Head of caudate nucleus (tissue), 42 donors: ENCODE measurements around the gene SMNDC1.
A peak's percentile ranks its signal among the peaks of the same experiment; 100 is the strongest.
"Not testable (repeated sequence)": the region's sequence is repeated elsewhere in the genome, so short reads cannot be mapped to it uniquely, and the experiment has no call there.

Experiments
- DNase-seq, 42 donors: peaks; one replicate each; pipeline versions ENCODE4 v3.0.0 to v3.0.0-alpha.2; 2020 to 2021; ENCODE audit warnings: mixed read lengths in 7 of 42
- intact Hi-C: fragments of 100-400 bp; cut with DNase I; formaldehyde crosslinking; loops from one replicate; pipeline ENCODE4 v1.15.0; 2022

Gene SMNDC1

GRCh38 chr10:110331226-110331795 lies 26.6 kb upstream of the SMNDC1 start:
- intact Hi-C loops, DNase-seq: not testable (repeated sequence)

DNA sequence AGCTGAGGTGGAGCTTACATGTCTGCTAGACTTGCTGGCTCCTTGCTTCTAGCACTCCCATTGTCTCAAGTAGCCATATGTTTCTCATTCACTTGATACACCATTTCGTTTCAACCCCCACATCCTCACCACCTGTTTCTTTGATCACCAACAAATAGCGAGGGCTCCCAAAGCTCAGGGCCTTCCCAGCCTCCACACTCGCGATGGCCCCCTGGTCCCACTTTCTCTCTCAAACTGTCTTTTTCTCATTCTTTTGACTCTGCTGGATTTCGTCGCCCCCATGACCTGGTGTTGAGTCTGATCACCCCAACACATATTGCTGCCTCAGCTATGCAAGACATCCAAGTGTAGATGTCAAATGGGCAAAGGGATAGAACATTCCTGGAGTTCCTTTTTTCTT lies 26.0 kb upstream of the SMNDC1 start:
- DNase-seq, result no peak
- intact Hi-C loops, result no loop called here

- intact Hi-C loops, result no loop called here
- no peak for DNase-seq
Observed at GRCh38 chr10:110327262-110327914, 22.7 kb upstream of the SMNDC1 start.

GRCh38 chr10:110326351-110327032 lies 21.8 kb upstream of the SMNDC1 start:
- no peak for DNase-seq
- intact Hi-C loops, result no loop called here

GRCh38 chr10:110324805-110325280 lies 20.1 kb upstream of the SMNDC1 start:
- intact Hi-C loops, result no loop called here
- no peak for DNase-seq

DNA sequence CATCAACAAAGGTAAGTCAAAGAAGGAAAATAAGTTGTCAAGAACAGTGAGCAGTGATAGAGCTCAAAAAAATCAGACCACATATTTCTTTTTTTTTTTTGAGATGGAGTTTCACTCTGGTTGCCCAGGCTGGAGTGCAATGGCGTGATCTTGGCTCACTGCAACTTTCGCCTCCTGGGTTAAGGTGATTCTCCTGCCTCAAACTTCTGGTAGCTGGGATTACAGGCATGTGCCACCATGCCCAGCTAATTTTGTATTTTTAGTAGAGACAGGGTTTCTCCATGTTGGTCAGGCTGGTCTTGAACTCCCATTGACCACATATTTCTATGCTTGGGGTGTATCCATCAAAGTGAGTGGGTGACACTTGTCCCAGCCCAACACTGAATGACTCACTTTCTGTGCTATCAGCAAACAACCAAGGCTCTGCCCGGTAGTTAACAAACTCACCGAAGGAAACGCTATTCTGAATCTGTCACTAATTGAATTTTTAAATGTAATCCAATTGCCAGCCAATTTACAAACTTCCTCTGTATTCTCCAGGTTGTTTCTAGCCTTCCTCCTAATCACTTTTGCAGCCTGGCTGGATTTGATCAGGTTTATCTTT lies 19.6 kb upstream of the SMNDC1 start:
- DNase-seq, result no peak
- intact Hi-C loops, result no loop called here

GRCh38 chr10:110323503-110323902 lies 18.8 kb upstream of the SMNDC1 start:
- DNase-seq, result peak in 4 of 42 donors; percentile 3 to 42 (median 25)
- intact Hi-C loops, result no loop called here

GRCh38 chr10:110321869-110322620 lies 17.3 kb upstream of the SMNDC1 start:
- DNase-seq, result no peak

GRCh38 chr10:110317866-110318850 lies 13.4 kb upstream of the SMNDC1 start:
- DNase-seq, result no peak
- intact Hi-C loops, result no loop called here

More at GRCh38 chr10:110321869-110322620, 17.3 kb upstream of the SMNDC1 start:
- intact Hi-C loops, result no loop called here

DNA sequence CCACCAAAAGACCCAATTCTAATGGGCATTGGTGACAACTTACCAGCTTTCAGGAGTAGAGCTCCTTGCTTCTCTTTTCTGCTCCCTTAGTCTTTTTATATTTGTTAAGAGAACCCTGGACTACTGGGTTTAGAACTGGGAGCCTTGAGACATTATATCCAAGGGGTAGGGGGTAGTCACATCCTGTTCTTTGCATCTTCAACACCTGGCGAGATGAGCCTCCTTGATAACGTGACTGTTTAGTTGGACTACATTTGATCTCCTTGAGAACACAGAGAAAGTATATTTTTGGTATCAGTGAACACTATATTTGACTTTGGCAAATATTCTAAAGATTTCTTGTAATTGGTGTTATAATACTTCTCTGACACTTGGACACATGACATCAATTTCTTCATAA lies 9.0 kb upstream of the SMNDC1 start:
- intact Hi-C loops, result loop anchor here (5.0 kb wide), 1 partner anchor 239 kb away; no protein-coding TSS in a partner anchor
- DNase-seq, result no peak

DNA sequence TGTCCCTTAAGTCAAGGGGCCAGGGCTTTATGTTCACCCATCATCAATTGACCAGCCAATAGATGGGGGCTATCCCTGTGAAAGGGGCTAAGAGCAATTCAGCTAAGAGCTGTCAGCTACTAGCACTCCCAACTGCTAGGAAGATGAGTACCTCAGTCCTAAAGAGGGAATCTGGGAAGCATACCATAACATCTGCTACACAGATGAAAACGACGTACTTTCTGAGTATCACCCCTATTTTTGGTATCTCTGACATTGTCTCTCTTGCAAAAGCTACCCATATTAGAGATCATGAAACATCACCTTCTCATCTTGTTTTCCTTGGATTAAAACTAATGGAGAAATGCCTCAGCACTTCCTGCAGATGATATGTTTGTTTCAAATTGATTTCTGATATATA lies 7.5 kb upstream of the SMNDC1 start:
- intact Hi-C loops, result loop anchor here (5.0 kb wide), 1 partner anchor 240 kb away; no protein-coding TSS in a partner anchor
- DNase-seq, result no peak

DNA sequence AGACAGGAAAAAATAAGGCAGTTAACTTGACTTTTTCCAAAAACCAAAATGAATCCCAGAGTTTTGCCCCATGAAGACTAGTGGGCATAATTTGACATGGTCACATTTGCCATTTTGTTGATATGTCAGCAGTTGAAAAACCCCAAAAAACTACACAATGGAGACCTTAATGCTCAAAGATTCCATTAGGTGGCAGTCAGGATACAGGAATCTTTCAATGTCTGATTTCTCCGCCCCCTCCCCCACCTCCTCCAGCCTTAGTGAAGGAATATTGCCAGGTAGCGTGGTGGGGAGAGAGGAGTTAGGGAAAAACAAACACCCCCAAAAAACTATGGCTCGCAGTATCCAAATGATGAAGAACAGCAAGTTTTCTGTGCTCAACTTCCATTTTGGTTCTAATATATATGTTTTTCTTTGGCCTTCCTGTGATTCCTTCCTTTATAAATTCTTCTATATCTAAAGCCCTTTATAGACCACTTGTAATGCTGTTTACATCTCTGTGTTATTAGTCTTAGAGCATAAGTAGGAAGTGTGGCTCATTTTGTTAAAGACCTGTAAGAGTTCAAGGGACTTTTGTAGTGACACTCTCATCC lies 6.7 kb upstream of the SMNDC1 start:
- DNase-seq, result peak in 31 of 42 donors; percentile 18 to 75 (median 37)
- intact Hi-C loops, result loop anchor here (5.0 kb wide), 1 partner anchor 241 kb away; no protein-coding TSS in a partner anchor

- intact Hi-C loops, result loop anchor here (5.0 kb wide), 1 partner anchor 242 kb away; no protein-coding TSS in a partner anchor
- no peak for DNase-seq
Observed at GRCh38 chr10:110310741-110311140, 6.0 kb upstream of the SMNDC1 start.

- intact Hi-C loops, result loop anchor here (10.0 kb wide), 1 partner anchor 173 kb away; no protein-coding TSS in a partner anchor
- DNase-seq, result no peak
Observed at GRCh38 chr10:110307805-110308204, 3.1 kb upstream of the SMNDC1 start.

DNA sequence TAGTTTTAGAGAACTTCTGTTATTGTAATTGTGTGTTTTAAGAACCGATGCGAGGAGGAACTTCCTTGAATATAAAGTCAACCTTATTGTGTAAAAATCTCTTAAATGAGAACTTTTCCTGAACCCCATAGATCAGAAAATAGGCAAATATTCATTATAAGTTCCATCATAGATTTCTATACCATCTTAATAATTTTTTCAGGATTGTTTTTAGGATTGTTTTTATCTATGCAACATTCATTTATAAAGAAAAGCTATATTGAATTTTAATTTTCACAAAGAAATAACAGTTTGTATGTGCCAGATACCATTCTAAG lies 1.7 kb upstream of the SMNDC1 start:
- DNase-seq, result no peak
- intact Hi-C loops, result loop anchor here (10.0 kb wide), 1 partner anchor 172 kb away; no protein-coding TSS in a partner anchor

- intact Hi-C loops, result loop anchor here (10.0 kb wide), 1 partner anchor 171 kb away; no protein-coding TSS in a partner anchor
- DNase-seq, result peak in 24 of 42 donors; percentile 30 to 73 (median 49)
Observed at GRCh38 chr10:110305767-110306451, 1.2 kb upstream of the SMNDC1 start.

- DNase-seq, result peak in 7 of 42 donors; percentile 3 to 31 (median 12)
- intact Hi-C loops, result loop anchor here (10.0 kb wide), 1 partner anchor 170 kb away; no protein-coding TSS in a partner anchor
Observed at GRCh38 chr10:110304394-110304779, 333 bp downstream of the SMNDC1 start.
